Activated gamma-delta T cell treated with anti-CD3 and anti-CD28 coated beads, Interleukin-2, amount 50 U/mL, for 16 hours (primary cell): ENCODE data around the gene ITM2B.

Experiments
- DNase-seq: peaks from one replicate; pipeline ENCODE4 v3.0.0-alpha.2; 2020; ENCODE audit warnings: low read depth

Gene ITM2B

GRCh38 chr13:48311223-48311622 is 78.2 kb downstream of the ITM2B start:
- DNase-seq = no peak

- no peak for DNase-seq
Measured at GRCh38 chr13:48315969-48316650, 83.1 kb downstream of the ITM2B start.

- DNase-seq = no peak
Measured at GRCh38 chr13:48316826-48317510, 84.0 kb downstream of the ITM2B start.

- DNase-seq = no peak
Measured at GRCh38 chr13:48317511-48318376, 84.7 kb downstream of the ITM2B start.

DNA sequence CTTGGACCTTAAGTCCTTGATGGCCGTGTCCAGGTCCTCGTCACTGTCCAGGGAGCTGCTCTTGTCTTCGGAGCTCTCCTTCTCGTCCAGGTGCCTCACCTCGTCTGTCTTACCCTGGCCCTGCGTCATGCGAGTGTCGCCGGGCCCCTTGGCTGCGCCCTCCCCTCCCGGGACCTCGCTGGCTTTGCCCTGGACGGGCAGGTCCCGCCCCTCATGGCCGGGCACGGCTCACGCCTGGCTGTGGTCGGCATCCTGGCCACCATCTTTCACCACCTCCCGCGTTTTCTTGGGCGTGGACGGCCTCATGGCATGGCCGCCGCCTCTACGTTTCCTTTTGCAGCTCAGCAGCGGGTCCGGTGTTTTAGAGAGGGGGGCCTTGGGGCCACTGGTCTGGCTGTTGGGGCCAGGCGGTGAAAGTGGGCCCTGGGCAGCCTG is 85.4 kb downstream of the ITM2B start:
- DNase-seq = no peak

GRCh38 chr13:48318821-48319511 is 86.0 kb downstream of the ITM2B start:
- DNase-seq = no peak
